ENCODE results near the gene MYO16. TPM values are rescaled to one million over a fixed set of nuclear protein-coding genes. Genes with fewer than 3 reads are reported as not detected.

The MYO16 gene
- total and polyA plus RNA-seq, 2 donors (not counting 1 experiment from before 2014, with no cell fraction given), result under 0.01 to 0.01 TPM

GRCh38 chr13:109055850-109056249, 426.4 kb downstream of the MYO16 start:
- H3K79me2 ChIP-seq (ENCODE audit: control insufficient read depth, insufficient read depth, low read length), result no peaks in the 10 kb centered on the region
- no peak overlapping the region for H3K9ac ChIP-seq (ENCODE audit: insufficient read depth, low read length)
- no peak for DNase-seq (ENCODE audit: low read depth in 2 of 2)
- H3K4me2 ChIP-seq (ENCODE audit: extremely low read depth, insufficient read depth, low read length), result no peak overlapping the region
- H4K20me1 ChIP-seq (ENCODE audit: control insufficient read depth, extremely low read depth, insufficient read depth, low read length), result no peaks in the 10 kb centered on the region
- H3K36me3 ChIP-seq (ENCODE audit: control insufficient read depth, insufficient read depth, low read length), result no peaks in the 10 kb centered on the region
- H3K27ac ChIP-seq (ENCODE audit: insufficient read depth, low read length), result no peak overlapping the region
- TF ChIP-seq EZH2 (IDR thresholded peaks at IDR 0.05; ENCODE audit: low read length, missing control alignments), result no peak
- TF ChIP-seq, protein P1, sequence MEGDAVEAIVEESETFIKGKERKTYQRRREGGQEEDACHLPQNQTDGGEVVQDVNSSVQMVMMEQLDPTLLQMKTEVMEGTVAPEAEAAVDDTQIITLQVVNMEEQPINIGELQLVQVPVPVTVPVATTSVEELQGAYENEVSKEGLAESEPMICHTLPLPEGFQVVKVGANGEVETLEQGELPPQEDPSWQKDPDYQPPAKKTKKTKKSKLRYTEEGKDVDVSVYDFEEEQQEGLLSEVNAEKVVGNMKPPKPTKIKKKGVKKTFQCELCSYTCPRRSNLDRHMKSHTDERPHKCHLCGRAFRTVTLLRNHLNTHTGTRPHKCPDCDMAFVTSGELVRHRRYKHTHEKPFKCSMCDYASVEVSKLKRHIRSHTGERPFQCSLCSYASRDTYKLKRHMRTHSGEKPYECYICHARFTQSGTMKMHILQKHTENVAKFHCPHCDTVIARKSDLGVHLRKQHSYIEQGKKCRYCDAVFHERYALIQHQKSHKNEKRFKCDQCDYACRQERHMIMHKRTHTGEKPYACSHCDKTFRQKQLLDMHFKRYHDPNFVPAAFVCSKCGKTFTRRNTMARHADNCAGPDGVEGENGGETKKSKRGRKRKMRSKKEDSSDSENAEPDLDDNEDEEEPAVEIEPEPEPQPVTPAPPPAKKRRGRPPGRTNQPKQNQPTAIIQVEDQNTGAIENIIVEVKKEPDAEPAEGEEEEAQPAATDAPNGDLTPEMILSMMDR (conservative IDR thresholded peaks at IDR 0.05 in 1 of 2, IDR thresholded peaks at IDR 0.05 in 1 of 2; ENCODE audit: low read depth in 1 of 2, low read length in 2 of 2), result no peak
- no peak overlapping the region for H2AFZ ChIP-seq (ENCODE audit: low read length)
- H3K4me3 ChIP-seq (replicated peaks in 1 of 4; ENCODE audit: control extremely low read depth in 1 of 4, insufficient read depth in 1 of 4, low read depth in 3 of 4, low read length in 4 of 4), result no peak overlapping the region
- H3K27me3 ChIP-seq (ENCODE audit: control insufficient read depth, insufficient read depth, low read length), result no peaks in the 10 kb centered on the region
- no peaks in the 10 kb centered on the region for H3K4me1 ChIP-seq (ENCODE audit: control insufficient read depth, extremely low read depth, insufficient read depth, low read length)
- H3K9me3 ChIP-seq (ENCODE audit: control insufficient read depth, insufficient read depth, low read depth, low read length), result no peaks in the 10 kb centered on the region

DNA sequence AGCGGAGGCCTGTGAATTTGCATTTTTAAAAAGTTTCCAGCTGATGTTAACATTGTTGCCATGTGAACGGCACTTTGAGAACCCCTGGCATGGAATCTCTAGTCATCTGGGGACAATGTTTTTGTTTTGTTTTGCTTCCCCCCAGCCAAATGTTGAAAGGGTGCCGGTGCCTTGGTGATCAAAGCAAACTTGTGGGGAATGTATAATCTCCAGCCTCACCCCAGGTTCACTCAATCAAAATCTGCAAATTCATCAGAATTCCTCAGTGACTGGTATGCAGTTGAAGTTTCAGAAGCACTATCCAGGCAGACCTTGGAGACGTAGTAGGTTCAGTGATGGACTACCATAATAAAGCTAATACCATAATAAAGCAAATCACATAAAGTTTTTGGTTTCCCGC, 428.7 kb downstream of the MYO16 start:
- TF ChIP-seq, protein P1 (conservative IDR thresholded peaks at IDR 0.05 in 1 of 2, IDR thresholded peaks at IDR 0.05 in 1 of 2; ENCODE audit: low read depth in 1 of 2, low read length in 2 of 2), result no peak
- TF ChIP-seq EZH2 (IDR thresholded peaks at IDR 0.05; ENCODE audit: low read length, missing control alignments), result no peak
- H3K79me2 ChIP-seq (ENCODE audit: control insufficient read depth, insufficient read depth, low read length), result no peaks in the 10 kb centered on the region
- DNase-seq (ENCODE audit: low read depth in 2 of 2), result no peak
- H3K27ac ChIP-seq (ENCODE audit: insufficient read depth, low read length), result no peak overlapping the region
- no peak overlapping the region for H2AFZ ChIP-seq (ENCODE audit: low read length)
- no peaks in the 10 kb centered on the region for H3K9me3 ChIP-seq (ENCODE audit: control insufficient read depth, insufficient read depth, low read depth, low read length)
- H3K4me2 ChIP-seq (ENCODE audit: extremely low read depth, insufficient read depth, low read length), result no peak overlapping the region
- H3K4me1 ChIP-seq (ENCODE audit: control insufficient read depth, extremely low read depth, insufficient read depth, low read length), result no peaks in the 10 kb centered on the region
- no peak overlapping the region for H3K9ac ChIP-seq (ENCODE audit: insufficient read depth, low read length)
- H3K36me3 ChIP-seq (ENCODE audit: control insufficient read depth, insufficient read depth, low read length), result no peaks in the 10 kb centered on the region
- no peak overlapping the region for H3K4me3 ChIP-seq (replicated peaks in 1 of 4; ENCODE audit: control extremely low read depth in 1 of 4, insufficient read depth in 1 of 4, low read depth in 3 of 4, low read length in 4 of 4)
- no peaks in the 10 kb centered on the region for H3K27me3 ChIP-seq (ENCODE audit: control insufficient read depth, insufficient read depth, low read length)
- H4K20me1 ChIP-seq (ENCODE audit: control insufficient read depth, extremely low read depth, insufficient read depth, low read length), result no peaks in the 10 kb centered on the region

DNA sequence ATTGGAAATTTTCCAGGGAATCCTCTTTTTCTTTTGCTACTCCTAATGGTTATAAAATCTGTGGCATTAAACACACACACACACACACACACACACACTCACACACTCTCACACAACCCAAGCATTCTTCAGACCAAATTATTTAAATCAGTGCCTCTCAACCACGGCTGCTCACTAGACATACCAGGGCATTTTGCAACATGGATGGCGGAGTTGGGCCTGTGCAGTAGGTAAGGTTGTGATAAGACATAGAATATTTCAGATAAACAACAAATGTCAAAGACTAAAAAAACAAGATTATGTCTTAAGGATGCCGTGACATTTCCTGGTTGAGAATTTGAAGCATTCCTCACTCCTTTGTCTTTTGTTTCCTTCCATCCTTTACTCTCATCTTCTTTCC, 443.1 kb downstream of the MYO16 start:
- Histone ChIP-seq H3K27ac (ENCODE audit: insufficient read depth, low read length) (no peak overlapping the region), H3K36me3 (ENCODE audit: control insufficient read depth, insufficient read depth, low read length) (no peaks in the 10 kb centered on the region)
- no peak for TF ChIP-seq EZH2 (IDR thresholded peaks at IDR 0.05; ENCODE audit: low read length, missing control alignments)
- TF ChIP-seq, protein P1 (conservative IDR thresholded peaks at IDR 0.05 in 1 of 2, IDR thresholded peaks at IDR 0.05 in 1 of 2; ENCODE audit: low read depth in 1 of 2, low read length in 2 of 2), result no peak

More for the DNA sequence above, 443.1 kb downstream of the MYO16 start:
- DNase-seq (ENCODE audit: low read depth in 2 of 2), result no peak
- Histone ChIP-seq H3K9ac (ENCODE audit: insufficient read depth, low read length) (no peak overlapping the region), H3K4me1 (ENCODE audit: control insufficient read depth, extremely low read depth, insufficient read depth, low read length) (no peaks in the 10 kb centered on the region), H2AFZ (ENCODE audit: low read length) (no peak overlapping the region), H3K4me2 (ENCODE audit: extremely low read depth, insufficient read depth, low read length) (no peak overlapping the region), H4K20me1 (ENCODE audit: control insufficient read depth, extremely low read depth, insufficient read depth, low read length) (no peaks in the 10 kb centered on the region), H3K4me3 (replicated peaks in 1 of 4; ENCODE audit: control extremely low read depth in 1 of 4, insufficient read depth in 1 of 4, low read depth in 3 of 4, low read length in 4 of 4) (no peak overlapping the region), H3K27me3 (ENCODE audit: control insufficient read depth, insufficient read depth, low read length) (no peaks in the 10 kb centered on the region), H3K79me2 (ENCODE audit: control insufficient read depth, insufficient read depth, low read length) (no peaks in the 10 kb centered on the region), H3K9me3 (ENCODE audit: control insufficient read depth, insufficient read depth, low read depth, low read length) (no peaks in the 10 kb centered on the region)
